Spleen (tissue), 11 donors: ENCODE data around the gene KLHL25. TPM values are rescaled to one million over a fixed set of nuclear protein-coding genes. Genes with fewer than 3 reads are reported as not detected.

Source experiments
- DNase-seq: peaks from one replicate; pipeline ENCODE4 v3.0.0-alpha.2; 2020
- H3K27ac ChIP-seq, 8 donors: fragments of 200-600 bp; sonication (generic) in 7 of 8; 1 replicate in 4 of 8; 2 replicates in 4 of 8; pipeline versions ENCODE4 v1.5.0 to v1.8.0; 2016 to 2021; ENCODE audit warnings: inconsistent platforms in 4 of 8, mild to moderate bottlenecking in 4 of 8, moderate library complexity in 1 of 8
- H3K27me3 ChIP-seq, 7 donors: fragments of 200-600 bp; sonication (generic) in 6 of 7; replicated peaks in 1 of 7; 1 replicate in 4 of 7; 2 replicates in 3 of 7; pipeline versions ENCODE4 v1.5.0 to v1.8.0; 2016 to 2021; ENCODE audit warnings: inconsistent platforms in 3 of 7, mild to moderate bottlenecking in 1 of 7
- H3K36me3 ChIP-seq, 6 donors: fragments of 200-600 bp; sonication (generic) in 5 of 6; 1 replicate in 4 of 6; 2 replicates in 2 of 6; pipeline versions ENCODE4 v1.5.0 to v1.8.0; 2016 to 2021; ENCODE audit warnings: inconsistent platforms in 2 of 6
- H3K4me1 ChIP-seq, 6 donors: fragments of 200-600 bp; sonication (generic) in 5 of 6; 1 replicate in 3 of 6; 2 replicates in 3 of 6; pipeline versions ENCODE4 v1.5.0 to v1.8.0; 2016 to 2021; ENCODE audit warnings: inconsistent platforms in 3 of 6
- H3K4me3 ChIP-seq, 8 donors: fragments of 200-600 bp; sonication (generic) in 7 of 8; 1 replicate in 4 of 8; 2 replicates in 4 of 8; pipeline versions ENCODE4 v1.5.0 to v1.8.0; 2016 to 2021; ENCODE audit warnings: inconsistent platforms in 4 of 8, mild to moderate bottlenecking in 4 of 8, moderate library complexity in 2 of 8
- H3K9me3 ChIP-seq, 8 donors: fragments of 200-600 bp; sonication (generic) in 7 of 8; 1 replicate in 4 of 8; 2 replicates in 4 of 8; pipeline versions ENCODE4 v1.5.0 to v1.8.0; 2016 to 2021; ENCODE audit warnings: inconsistent platforms in 4 of 8
- CTCF ChIP-seq, 11 experiments: fragments of 200-600 bp in 7 of 11; fragments of 450-650 bp in 4 of 11; sonication (generic) in 4 of 11; IDR thresholded peaks in 8 of 11; conservative IDR thresholded peaks in 3 of 11; 1 replicate in 7 of 11; 2 replicates in 4 of 11; pipeline versions ENCODE4 v1.4.0 to v1.8.0; 2016 to 2021; ENCODE audit warnings: antibody characterized with exemption in 11 of 11, inconsistent platforms in 4 of 11, mild to moderate bottlenecking in 1 of 11
- POLR2A ChIP-seq, 3 donors: fragments of 450-650 bp; IDR thresholded peaks; one replicate each; pipeline ENCODE4 v1.5.1; 2017; ENCODE audit warnings: antibody characterized with exemption in 3 of 3, mild to moderate bottlenecking in 1 of 3
- POLR2AphosphoS5 ChIP-seq, 3 donors: sonication (generic); formaldehyde crosslinking; IDR thresholded peaks; one replicate each; pipeline ENCODE4 v1.5.1; 2017; ENCODE audit warnings: antibody characterized with exemption in 3 of 3
- WGBS, 5 donors: extraction: QIAGEN DNeasy Blood & Tissue Kit in 3 of 5; methylation state at CpG; one replicate each; pipeline versions ENCODE4 v1.1.5 to v1.1.7; 2013 to 2018; 5-methylcytosine and 5-hydroxymethylcytosine counted together
- intact Hi-C: fragments of 100-400 bp; cut with DNase I; formaldehyde crosslinking; loops from one replicate; pipeline ENCODE4 v1.15.0; 2023; ENCODE audit warnings: low total_unique reads
- microRNA-seq, 3 donors: library from miRNA; unstranded; fragments of <30 nt; microRNA quantifications; one replicate each; pipeline versions ENCODE4 to v1.1.0, GENCODE V29; 2019 to 2020
- polyA plus RNA-seq, 3 donors: library from polyadenylated mRNA; stranded (reverse); fragments of 200-250 nt; gene quantifications; one replicate each; pipeline ENCODE4 v1.2.1, GENCODE V29; 2013
- small RNA-seq, 4 donors: library from RNA; depleted of rRNA; stranded (forward); fragments of <200 nt; gene quantifications; one replicate each; pipeline ENCODE3, GENCODE V24; 2016
- total RNA-seq, 7 donors: library from RNA; depleted of rRNA in 3 of 7; stranded (reverse); fragments of >200 nt in 3 of 7; fragmentation: NEBNext Ultra II Directional in 4 of 7; extraction: Animal tissue kit (Norgen Biotek cat#: 25700) in 4 of 7; gene quantifications; one replicate each; pipeline versions ENCODE4 v1.1.0 to v1.2.1, GENCODE V29; 2016 to 2021
- donor health status: healthy with polysubstance abuse.
- donor health status: DM: no; HTN: no; CAD: no; lungs with moderate emphysema.
- donor health status: DM: no; HTN: no; CAD: no.
- donor health status: Bipolar disorder and iron deficiency.
- donor health status: healthy.
- donor health status: DM: no; HTN: no; CAD: no.
- donor health status: DM: yes; HTN: yes; CAD: no.

The KLHL25 gene
- total and polyA plus RNA-seq, 10 donors: 1.00 to 4.6 (median 3.1) TPM

- Histone ChIP-seq H3K36me3 (peaks cover 0 to 92% (median 63%) of the 10 kb centered on the region in 6 donors), H3K9me3 (no peaks in the 10 kb centered on the region), H3K4me3 (no peak overlapping the region), H3K27me3 (no peaks in the 10 kb centered on the region), H3K4me1 (peaks cover 12 to 80% (median 37%) of the 10 kb centered on the region in 6 donors), H3K27ac (peak overlapping the region in 2 of 8 donors; percentile 2 to 26)
- no peak for DNase-seq
- WGBS, 5 donors: 81 to 92% (median 88%) methylated on average over 7 of the region's 7 CpGs
- peak in 1 of 3 donors; percentile 11 for TF ChIP-seq POLR2AphosphoS5 (IDR thresholded peaks at IDR 0.05)
- no peak for TF ChIP-seq POLR2A (IDR thresholded peaks at IDR 0.05)
- intact Hi-C loops: no loop called here
Measured at GRCh38 chr15:85711580-85712192, 83.0 kb downstream of the KLHL25 start.

DNA sequence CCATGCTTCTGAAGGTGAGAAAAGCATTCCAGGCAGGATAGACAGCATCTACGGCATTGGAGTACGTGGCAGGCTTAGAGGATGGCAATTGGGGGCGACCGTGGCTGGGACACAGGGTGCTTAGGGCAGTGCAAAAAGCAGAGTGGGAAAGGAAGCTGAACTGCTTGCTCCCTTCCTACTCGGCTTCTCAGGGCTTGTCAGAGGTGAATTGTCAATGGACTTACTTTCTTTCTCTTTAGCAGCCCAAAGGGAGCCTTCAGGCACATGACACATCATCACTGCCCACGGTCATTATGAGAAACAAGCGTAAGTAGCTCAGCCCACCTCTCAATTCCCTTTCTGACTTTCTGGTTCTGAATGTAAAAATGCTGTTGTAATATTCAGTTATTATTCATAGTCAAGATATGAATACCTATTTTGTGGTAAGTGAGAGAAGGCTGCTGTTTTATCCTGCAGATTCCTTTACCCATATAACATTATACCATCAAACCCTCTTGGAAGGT lies 84.3 kb downstream of the KLHL25 start:
- 78 to 88% (median 80%) methylated on average over 7 of the region's 7 CpGs for WGBS, 5 donors
- DNase-seq: no peak
- Histone ChIP-seq H3K36me3 (peaks cover 0 to 91% (median 51%) of the 10 kb centered on the region in 6 donors), H3K4me1 (peaks cover 18 to 82% (median 50%) of the 10 kb centered on the region in 6 donors), H3K9me3 (no peaks in the 10 kb centered on the region), H3K27me3 (no peaks in the 10 kb centered on the region), H3K4me3 (no peak overlapping the region), H3K27ac (peak overlapping the region in 5 of 8 donors; percentile 1 to 90 (median 66))
- intact Hi-C loops: no loop called here
- no peak for TF ChIP-seq CTCF (IDR thresholded peaks at IDR 0.05 in 8 of 11, conservative IDR thresholded peaks at IDR 0.05 in 3 of 11)
- TF ChIP-seq POLR2AphosphoS5 (IDR thresholded peaks at IDR 0.05): peak in 2 of 3 donors; percentile 31 to 42

Small RNA genes within 50 kb of the gene (microRNA-seq; reads per million reads assigned to microRNA genes)
- gene MIR1276 (0 to 1.1 (median 0) reads per million in 3 donors), gene MIR548AP (0 reads per million in 3 donors)

Small RNA genes within 50 kb of the gene (small RNA-seq; reads per million reads assigned to genes)
- 0 reads per million in 4 donors for gene AC021739.1
- gene MIR1276: 0 to 0.15 (median 0.06) reads per million in 4 donors
- gene MIR548AP: 0 reads per million in 4 donors
- 0 reads per million in 4 donors for gene RNU6-231P
